ENCODE measurements around the gene EGR1.

The EGR1 gene

DNA sequence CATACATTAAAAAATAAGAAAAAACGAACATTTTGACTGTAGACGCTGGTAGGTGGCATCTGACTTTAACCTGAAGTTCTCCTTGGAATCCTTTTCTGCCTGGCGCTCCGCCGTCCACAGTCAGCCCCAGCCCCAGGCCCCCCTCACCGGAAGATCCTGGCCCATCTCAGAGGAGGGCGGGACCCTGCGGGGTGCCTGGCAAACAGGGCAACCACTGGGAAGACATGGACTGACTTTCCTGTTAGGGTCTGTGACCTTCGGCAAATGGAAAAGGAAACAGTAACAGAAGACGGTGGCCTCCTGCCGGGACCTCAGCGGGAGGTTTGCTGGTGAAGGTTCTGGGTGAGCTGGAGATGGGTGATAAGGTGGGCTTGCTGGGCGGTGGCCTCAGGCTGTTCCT lies 11.7 kb upstream of the EGR1 start:
- no peak for DNase-seq

DNA sequence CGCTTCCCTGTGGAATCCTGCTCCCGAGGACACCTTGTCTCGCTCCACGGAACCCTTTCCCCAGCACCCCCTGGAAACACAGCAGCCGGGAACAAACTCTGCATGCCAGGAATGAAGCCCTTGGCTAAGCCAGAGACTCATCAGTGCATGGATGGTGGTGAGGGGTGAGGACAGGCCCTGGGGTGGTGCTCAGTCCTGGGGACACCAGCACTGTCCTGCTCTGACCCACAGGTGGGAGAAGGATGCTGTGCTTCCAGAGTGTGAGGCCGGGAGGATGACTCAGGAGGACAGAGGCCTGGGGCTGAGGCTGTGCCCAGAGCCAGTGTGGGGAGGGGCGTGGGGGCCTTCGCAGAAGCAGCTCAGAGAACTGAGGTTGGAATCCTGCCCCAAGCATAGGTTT lies 11.2 kb upstream of the EGR1 start:
- no peak for DNase-seq

DNA sequence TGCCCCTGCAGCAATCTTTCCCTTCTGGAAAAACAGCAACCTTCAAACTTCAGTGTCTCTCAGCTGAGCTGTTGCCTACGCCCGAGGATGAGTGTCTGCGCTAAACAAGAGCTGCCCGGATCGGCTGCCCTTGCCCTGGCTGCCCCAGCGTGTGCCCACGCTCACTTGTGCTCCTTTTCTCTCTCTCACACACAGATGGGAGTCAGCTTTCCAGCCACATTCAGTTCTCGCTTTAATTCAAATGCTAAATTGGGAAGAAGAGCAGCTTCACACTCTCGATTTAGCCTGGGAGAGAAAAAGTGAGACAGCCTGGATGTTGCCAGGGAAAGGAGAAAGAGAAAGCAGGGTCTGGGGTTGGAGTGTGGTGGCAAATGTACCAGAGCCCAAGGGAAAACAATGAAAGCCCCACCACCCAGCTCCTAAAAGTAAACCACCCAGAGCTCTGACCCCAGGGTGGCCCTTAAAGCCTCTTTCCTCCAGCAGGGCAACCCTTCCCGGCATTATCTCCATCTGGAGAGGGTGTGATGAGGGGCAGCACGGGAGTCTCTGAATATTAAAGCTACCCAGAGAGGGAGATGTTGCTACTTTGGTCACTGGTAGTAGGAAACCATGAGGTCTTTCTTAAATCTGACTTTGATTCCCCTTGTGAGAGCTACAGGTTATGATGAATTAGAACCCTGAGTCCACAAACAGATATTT lies 9.9 kb upstream of the EGR1 start:
- DNase-seq: no peak

DNA sequence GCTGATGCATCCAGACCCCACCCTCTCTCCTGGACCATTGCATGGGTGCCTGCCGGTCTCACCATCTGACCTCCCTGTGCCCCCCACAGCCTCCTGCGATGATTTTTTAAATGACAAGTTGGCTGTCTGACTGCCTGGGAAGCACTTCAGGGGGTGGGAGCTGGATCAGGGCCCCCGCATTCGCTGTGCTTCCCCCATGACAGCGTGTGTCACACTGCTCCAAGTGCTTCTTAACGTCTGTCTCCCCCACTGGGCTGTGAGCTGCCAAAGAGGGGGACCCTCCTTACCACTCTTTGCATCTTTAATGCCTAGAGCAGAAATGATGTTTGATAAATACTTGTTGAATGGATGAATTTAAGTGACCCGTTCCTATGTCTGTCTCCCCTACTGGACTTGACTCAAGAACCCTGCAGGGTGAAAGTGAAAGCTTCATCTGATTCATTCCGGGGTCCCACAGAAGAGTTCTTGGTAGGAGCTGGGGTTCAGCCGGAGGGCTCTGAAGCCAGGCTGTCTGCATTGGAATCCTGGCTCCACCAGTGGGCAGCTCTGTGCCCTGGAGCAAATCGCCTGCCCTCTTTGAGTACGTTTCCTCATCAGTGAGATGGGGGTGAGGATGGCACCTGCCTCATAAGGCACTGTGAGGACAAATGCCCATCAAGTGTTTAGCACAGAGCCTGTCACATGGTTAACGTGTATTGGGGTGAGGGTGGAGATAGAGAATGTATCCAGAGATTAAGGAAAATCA lies 7.6 kb upstream of the EGR1 start:
- no peak for DNase-seq

DNA sequence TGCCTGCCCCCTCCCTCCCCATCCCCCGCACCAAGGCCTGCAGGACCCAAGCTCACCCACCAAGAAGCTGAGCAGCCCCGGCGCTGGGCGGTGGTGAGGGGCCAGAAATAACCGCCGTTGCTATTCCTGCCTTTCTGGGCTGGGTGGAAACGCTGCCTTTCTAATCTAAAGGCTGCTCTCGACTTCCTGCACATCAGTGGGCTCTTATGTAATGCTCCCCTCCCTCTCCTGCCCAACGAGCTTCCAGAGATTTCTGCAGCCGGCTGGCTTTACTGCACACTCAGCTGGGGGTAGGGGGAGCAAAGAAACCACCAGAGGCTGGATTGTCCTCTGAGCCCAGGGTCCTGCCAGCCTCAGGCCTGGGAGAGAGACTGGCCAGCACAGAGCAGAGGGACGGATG lies 6.9 kb upstream of the EGR1 start:
- DNase-seq: no peak

DNA sequence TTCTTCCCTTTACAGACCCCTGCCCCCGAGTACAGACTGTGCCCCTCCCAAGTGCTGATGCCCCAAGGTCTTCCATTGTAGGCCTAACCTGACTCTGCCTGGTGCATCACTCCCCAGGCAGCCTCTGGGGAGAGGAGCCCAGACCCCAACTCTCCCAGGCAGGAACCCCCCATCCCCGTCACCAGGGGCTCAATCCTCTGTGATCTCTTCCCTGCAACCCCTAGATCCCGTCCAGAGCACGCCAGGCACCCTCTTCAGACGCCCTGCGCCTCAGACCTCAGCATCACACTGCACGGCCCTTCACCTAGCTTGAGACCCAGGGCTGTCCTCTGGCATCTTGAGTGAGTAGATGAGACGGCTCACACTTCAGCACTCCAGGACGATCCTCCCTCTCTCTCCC lies 6.4 kb upstream of the EGR1 start:
- no peak for DNase-seq

DNA sequence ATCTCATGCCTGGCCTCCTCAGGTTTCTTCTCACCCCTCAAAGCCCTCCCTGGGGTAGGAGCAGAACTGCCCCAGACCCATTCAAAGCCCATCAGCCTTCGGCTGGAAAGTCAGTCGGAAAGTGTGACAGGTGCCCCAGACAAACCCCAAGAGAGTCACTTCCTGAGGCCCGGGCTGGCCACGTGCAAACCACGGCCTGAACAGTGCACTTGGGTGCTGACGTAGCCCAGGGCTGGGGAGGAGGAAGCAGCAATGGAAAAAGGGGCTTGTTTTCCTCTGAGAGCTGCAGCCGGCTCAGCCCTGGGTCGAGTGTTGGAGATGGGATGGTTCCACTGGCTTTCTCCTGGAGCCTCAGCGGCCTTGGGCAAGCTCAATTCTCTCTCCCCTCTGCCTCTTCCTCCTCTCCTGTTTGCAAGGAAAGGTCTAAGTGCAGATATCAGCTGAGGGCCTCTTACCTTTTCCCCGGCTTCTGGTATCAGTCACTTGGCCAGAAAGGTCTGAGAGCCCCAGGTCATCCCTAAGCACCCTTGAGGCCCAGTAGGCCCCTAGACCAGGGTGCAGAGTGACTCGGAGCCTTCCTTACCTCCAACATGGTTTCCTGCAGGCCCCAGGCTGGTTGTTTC lies 5.9 kb upstream of the EGR1 start:
- peak; percentile 72 for DNase-seq

DNA sequence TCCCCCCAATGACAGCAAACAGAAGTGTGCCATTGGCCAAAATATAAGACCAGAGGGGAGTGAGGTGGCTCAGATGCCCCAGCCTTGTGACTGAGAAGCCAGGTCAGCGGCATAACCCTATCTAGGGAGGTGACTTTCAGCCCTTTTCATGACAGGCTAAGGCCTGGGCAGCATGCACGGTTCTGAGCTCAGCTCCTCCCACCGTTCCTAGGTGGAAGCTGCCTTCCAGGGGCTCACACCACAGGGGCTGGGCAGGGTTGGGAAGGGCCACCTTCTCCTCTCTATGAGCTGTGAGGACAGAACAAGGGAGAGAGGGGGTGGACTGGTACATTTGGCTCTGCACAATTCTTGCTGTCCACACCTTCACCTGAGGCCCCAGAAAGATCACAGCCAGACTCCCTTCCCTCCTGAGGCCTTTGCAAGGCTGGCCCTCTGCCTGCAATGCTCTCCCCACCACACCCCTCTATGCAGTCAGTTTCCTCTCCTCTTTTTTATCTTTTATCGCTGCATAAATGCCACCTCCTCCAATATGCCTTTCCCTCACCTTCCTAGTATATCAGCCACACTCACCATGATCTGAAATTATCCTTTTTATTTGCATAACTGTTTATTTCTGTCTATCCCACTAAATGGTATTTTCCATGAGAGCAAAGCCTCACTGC lies 5.1 kb upstream of the EGR1 start:
- DNase-seq: no peak

DNA sequence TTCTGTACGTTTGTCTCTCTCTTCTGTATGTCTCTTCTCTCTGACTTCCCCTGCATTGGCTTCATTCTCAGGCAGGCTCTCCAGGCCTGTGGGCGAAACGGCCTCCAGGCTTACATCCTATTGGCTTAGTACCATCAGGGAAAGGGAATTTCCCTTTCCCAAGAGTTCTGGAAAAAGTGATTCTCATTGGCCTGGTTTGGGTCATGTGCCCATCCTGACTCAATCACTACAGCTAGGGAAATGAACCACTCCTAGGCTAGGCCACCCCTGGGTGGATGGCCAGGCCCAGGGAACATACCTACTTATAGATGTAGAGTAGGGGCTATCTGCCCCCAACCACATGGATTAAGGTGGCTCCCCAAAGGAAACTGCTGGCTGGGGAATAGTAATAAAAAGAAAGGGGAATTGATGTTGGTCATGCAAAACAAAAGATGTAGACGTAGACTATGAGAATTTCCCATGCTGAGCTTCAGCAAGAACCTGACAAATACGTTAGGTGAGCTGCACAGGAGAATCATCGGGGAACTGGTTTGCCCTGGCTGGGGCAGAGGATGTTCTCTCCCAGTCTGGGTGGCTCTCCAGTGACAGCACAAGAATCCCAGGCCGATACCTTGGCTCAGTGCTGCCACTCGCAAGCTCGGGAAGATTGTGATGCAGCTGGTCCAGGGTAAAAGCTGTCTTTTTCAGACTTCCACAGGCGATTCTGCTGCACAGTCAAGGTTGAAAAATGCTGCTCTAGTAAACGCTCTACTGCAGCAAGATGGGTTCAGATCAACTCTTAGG lies 3.7 kb upstream of the EGR1 start:
- no peak for DNase-seq

DNA sequence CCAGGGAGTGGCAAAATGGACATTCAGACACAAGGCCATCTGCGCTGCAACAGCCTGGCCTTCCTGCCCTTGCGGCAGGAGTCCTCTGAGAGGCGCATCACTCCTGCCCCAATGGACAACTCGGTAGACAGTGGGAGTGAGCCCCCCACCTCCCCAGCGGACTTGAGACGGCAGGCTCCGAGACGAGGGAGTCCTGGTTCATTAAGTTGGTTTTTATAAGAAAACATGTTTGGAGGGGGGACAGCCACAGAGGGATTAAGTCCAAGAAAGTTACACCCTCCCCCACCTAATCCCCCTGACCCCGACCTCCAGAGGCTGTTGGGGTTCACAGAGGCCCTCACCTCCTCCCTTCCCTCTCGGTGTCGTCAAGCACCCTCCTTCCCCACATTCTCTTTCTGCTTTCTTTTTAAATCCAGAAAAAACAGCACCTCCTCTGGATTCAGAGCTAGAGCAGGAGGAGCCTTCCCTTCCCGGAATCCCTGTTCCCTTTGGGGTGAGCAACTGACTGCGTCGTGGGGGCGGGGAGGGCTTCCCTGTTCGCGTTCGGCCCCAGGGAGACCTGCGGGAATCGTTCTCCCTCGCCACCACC lies 1.8 kb upstream of the EGR1 start:
- DNase-seq: no peak

DNA sequence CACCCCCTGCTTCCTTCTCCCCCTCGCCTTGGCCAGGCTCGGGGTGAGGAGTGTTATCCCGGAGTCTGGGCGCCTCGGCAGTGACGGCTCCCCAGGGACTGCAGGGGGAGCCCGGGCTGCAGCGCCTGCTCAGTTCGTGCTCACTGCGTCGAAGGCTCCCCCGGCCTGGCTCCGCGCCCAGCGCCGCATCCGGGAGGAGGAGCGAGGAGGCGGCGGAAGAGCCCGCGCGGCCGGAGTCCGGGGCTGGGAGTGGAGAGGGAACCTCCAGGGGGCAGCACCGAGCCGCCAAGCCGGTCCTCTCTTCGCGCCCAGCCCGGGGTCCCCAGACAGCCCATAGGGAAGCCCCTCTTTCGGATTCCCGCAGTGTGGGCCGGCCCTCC lies 1.3 kb upstream of the EGR1 start:
- peak; percentile 89 for DNase-seq

DNA sequence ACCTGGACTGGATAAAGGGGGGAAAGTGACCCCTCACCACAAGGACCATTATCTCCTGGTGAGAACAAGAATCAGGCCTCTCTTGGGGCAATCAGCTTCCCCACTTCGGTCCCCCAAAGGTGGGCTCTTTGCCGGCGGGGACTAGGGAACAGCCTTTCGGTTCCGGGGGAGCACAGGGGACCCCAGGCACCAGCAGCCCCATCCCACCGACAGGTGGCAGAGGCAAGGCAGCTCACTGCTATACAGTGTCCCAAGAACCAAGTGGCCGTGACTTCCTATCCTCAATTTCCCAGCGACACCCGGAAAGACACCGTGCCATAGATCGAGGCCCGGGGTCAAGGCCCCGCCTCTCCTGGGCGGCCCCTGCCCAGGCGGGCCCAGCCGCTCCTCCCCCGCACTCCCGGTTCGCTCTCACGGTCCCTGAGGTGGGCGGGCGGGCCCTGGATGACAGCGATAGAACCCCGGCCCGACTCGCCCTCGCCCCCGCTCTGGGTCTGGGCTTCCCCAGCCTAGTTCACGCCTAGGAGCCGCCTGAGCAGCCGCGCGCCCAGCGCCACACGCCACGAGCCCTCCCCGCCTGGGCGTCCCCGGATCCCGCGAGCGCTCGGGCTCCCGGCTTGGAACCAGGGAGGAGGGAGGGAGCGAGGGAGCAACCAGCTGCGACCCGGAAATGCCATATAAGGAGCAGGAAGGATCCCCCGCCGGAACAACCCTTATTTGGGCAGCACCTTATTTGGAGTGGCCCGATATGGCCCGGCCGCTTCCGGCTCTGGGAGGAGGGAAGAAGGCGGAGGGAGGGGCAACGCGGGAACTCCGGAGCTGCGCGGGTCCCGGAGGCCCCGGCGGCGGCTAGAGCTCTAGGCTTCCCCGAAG lies 655 bp upstream of the EGR1 start:
- peak; percentile 96 for DNase-seq

DNA sequence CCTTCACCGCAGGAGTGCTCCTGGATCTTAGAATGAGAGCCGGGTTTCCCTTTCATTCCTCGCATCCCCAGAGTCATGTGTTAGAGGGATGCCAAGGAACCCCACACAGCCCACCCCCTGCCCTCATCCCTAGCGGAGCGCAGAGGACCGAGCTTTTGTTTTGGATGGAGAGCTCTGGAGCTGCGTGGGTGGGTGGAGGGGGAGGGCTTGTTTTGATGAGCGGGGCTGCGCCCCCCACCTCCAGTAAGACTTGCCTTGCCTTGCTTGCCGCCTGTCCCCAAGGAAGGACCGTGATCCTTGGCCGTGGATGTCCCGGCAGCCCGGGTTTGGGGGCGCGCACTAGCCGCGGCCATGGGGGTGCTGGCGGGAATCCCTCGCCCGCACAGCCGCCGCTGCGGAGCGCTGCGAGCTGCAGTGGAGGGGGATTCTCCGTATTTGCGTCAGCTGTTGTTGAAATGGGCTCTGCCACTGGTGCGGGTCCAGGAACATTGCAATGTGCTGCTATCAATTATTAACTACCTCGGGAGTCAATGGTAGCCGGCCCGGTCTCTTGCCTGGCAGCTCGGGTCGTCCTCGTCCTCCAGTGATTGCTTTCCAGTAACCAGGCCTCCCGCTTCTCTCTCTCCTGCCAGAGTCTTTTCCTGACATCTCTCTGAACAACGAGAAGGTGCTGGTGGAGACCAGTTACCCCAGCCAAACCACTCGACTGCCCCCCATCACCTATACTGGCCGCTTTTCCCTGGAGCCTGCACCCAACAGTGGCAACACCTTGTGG lies 1.0 kb downstream of the EGR1 start:
- DNase-seq: no peak

DNA sequence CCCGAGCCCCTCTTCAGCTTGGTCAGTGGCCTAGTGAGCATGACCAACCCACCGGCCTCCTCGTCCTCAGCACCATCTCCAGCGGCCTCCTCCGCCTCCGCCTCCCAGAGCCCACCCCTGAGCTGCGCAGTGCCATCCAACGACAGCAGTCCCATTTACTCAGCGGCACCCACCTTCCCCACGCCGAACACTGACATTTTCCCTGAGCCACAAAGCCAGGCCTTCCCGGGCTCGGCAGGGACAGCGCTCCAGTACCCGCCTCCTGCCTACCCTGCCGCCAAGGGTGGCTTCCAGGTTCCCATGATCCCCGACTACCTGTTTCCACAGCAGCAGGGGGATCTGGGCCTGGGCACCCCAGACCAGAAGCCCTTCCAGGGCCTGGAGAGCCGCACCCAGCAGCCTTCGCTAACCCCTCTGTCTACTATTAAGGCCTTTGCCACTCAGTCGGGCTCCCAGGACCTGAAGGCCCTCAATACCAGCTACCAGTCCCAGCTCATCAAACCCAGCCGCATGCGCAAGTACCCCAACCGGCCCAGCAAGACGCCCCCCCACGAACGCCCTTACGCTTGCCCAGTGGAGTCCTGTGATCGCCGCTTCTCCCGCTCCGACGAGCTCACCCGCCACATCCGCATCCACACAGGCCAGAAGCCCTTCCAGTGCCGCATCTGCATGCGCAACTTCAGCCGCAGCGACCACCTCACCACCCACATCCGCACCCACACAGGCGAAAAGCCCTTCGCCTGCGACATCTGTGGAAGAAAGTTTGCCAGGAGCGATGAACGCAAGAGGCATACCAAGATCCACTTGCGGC lies 1.8 kb downstream of the EGR1 start:
- DNase-seq: no peak

DNA sequence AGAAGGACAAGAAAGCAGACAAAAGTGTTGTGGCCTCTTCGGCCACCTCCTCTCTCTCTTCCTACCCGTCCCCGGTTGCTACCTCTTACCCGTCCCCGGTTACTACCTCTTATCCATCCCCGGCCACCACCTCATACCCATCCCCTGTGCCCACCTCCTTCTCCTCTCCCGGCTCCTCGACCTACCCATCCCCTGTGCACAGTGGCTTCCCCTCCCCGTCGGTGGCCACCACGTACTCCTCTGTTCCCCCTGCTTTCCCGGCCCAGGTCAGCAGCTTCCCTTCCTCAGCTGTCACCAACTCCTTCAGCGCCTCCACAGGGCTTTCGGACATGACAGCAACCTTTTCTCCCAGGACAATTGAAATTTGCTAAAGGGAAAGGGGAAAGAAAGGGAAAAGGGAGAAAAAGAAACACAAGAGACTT lies 2.4 kb downstream of the EGR1 start:
- no peak for DNase-seq

DNA sequence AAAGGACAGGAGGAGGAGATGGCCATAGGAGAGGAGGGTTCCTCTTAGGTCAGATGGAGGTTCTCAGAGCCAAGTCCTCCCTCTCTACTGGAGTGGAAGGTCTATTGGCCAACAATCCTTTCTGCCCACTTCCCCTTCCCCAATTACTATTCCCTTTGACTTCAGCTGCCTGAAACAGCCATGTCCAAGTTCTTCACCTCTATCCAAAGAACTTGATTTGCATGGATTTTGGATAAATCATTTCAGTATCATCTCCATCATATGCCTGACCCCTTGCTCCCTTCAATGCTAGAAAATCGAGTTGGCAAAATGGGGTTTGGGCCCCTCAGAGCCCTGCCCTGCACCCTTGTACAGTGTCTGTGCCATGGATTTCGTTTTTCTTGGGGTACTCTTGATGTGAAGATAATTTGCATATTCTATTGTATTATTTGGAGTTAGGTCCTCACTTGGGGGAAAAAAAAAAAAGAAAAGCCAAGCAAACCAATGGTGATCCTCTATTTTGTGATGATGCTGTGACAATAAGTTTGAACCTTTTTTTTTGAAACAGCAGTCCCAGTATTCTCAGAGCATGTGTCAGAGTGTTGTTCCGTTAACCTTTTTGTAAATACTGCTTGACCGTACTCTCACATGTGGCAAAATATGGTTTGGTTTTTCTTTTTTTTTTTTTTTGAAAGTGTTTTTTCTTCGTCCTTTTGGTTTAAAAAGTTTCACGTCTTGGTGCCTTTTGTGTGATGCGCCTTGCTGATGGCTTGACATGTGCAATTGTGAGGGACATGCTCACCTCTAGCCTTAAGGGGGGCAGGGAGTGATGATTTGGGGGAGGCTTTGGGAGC lies 3.1 kb downstream of the EGR1 start:
- no peak for DNase-seq

DNA sequence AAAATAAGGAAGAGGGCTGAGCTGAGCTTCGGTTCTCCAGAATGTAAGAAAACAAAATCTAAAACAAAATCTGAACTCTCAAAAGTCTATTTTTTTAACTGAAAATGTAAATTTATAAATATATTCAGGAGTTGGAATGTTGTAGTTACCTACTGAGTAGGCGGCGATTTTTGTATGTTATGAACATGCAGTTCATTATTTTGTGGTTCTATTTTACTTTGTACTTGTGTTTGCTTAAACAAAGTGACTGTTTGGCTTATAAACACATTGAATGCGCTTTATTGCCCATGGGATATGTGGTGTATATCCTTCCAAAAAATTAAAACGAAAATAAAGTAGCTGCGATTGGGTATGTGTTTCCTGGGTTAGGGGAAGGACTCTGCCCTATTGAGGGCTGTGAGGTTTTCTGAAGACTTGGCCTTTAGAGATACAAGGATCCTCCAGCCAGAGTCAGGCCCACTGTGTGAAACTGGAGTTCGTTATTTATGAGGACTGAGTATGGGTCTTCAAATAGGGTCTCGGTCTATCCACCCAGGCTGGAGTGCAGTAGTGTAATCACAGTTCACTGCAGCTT lies 3.8 kb downstream of the EGR1 start:
- no peak for DNase-seq

DNA sequence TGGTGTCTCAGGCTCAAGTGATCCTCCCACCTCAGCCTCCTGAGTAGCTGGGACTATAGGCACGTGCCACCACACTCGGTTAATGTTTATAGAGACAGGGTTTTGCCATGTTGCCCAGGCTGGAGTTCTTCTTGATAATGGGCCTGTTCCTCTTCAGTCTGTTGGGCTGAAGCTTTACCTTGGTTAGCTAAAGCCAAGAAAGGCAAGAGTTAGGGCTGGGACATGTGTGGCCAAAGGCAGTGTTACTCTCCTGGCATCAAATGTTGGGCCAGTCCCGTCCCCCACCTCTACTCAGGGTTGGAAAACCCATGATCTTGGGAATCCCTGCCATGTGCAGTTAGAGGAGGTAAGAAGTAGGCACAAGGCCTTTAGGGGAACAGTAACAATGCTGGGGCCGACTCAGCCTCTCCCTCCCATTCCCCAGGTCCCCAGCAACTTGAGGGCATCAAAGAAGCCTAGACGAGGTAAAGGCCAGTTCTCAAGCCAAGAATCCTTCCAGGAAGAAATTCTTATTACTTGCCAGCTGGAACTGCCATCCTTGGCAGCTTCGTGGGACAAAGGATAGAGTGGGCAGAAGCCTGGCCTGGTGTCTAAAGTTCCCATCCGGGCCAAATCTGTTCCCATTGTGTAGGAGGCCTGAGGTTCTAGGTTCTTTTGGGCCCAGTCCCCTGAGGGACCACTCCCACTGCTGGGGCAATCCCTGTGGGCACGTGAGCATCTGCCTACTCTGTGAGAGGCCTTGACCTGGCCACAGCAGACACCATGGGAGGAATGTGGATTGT lies 4.5 kb downstream of the EGR1 start:
- no peak for DNase-seq
